Activated T-helper 17 cell treated with anti-CD3 and anti-CD28 coated beads, Interleukin-2, amount 50 U/mL, for 72 hours (primary cell): ENCODE measurements around the gene AFF3. TPM values are rescaled to one million over a fixed set of nuclear protein-coding genes. Genes with fewer than 3 reads are reported as not detected.

Experiments used
- ATAC-seq: fragments of 150-1000 bp; cut with Tn5 transposase; replicated peaks from 2 replicates; pipeline ENCODE4 v1.10.0; 2021; ENCODE audit warnings: mild to moderate bottlenecking, moderate library complexity
- H3K27ac Mint-ChIP-seq: one replicate; pipeline ENCODE4 v1.8.0; 2022; ENCODE audit warnings: mixed read lengths
- H3K27me3 Mint-ChIP-seq: one replicate; pipeline ENCODE4 v1.8.0; 2022; ENCODE audit warnings: mixed read lengths
- H3K36me3 Mint-ChIP-seq: one replicate; pipeline ENCODE4 v1.8.0; 2022; ENCODE audit warnings: low read depth, mild to moderate bottlenecking, mixed read lengths
- H3K4me1 Mint-ChIP-seq: one replicate; pipeline ENCODE4 v1.8.0; 2022; ENCODE audit warnings: mixed read lengths
- H3K4me3 Mint-ChIP-seq: one replicate; pipeline ENCODE4 v1.8.0; 2022; ENCODE audit warnings: mild to moderate bottlenecking, mixed read lengths
- H3K9me3 Mint-ChIP-seq: one replicate; pipeline ENCODE4 v1.8.0; 2022; ENCODE audit warnings: mixed read lengths
- total RNA-seq, 2 donors: library from RNA; stranded (reverse); gene quantifications; one replicate each; pipeline ENCODE4 v1.2.3, GENCODE V29; 2022

AFF3 gene
- total RNA-seq, 2 donors from 2014 or later: 0.32 to 0.42 TPM

- no peak overlapping the region for H3K27ac Mint-ChIP-seq
- no peak for ATAC-seq
- H3K36me3 Mint-ChIP-seq: no peaks in the 10 kb centered on the region
- H3K4me1 Mint-ChIP-seq: no peaks in the 10 kb centered on the region
- no peaks in the 10 kb centered on the region for H3K9me3 Mint-ChIP-seq
- no peak overlapping the region for H3K4me3 Mint-ChIP-seq
- H3K27me3 Mint-ChIP-seq: no peaks in the 10 kb centered on the region
These were observed 230.7 kb downstream of the AFF3 start for GRCh38 chr2:99911736-99912135.

- Mint-ChIP-seq H3K27me3 (no peaks in the 10 kb centered on the region), H3K27ac (no peak overlapping the region), H3K4me1 (no peaks in the 10 kb centered on the region), H3K9me3 (no peaks in the 10 kb centered on the region), H3K36me3 (no peaks in the 10 kb centered on the region), H3K4me3 (no peak overlapping the region)
- ATAC-seq: no peak
These were observed 231.5 kb downstream of the AFF3 start for GRCh38 chr2:99910902-99911301.

- no peaks in the 10 kb centered on the region for H3K36me3 Mint-ChIP-seq
- no peaks in the 10 kb centered on the region for H3K4me1 Mint-ChIP-seq
- ATAC-seq: no peak
- no peak overlapping the region for H3K4me3 Mint-ChIP-seq
- H3K27ac Mint-ChIP-seq: no peak overlapping the region
- H3K27me3 Mint-ChIP-seq: peaks cover 3% of the 10 kb centered on the region
- H3K9me3 Mint-ChIP-seq: no peaks in the 10 kb centered on the region
These were observed 236.8 kb downstream of the AFF3 start for GRCh38 chr2:99905636-99906035.

- Mint-ChIP-seq H3K27ac (no peak overlapping the region), H3K4me3 (no peak overlapping the region), H3K9me3 (no peaks in the 10 kb centered on the region), H3K4me1 (no peaks in the 10 kb centered on the region), H3K36me3 (no peaks in the 10 kb centered on the region), H3K27me3 (peaks cover 3% of the 10 kb centered on the region)
- ATAC-seq: no peak
These were observed 237.4 kb downstream of the AFF3 start for GRCh38 chr2:99905025-99905424.

- H3K9me3 Mint-ChIP-seq: no peaks in the 10 kb centered on the region
- ATAC-seq: no peak
- peaks cover 3% of the 10 kb centered on the region for H3K27me3 Mint-ChIP-seq
- H3K4me3 Mint-ChIP-seq: no peak overlapping the region
- H3K27ac Mint-ChIP-seq: no peak overlapping the region
- no peaks in the 10 kb centered on the region for H3K36me3 Mint-ChIP-seq
- H3K4me1 Mint-ChIP-seq: no peaks in the 10 kb centered on the region
These were observed 238.4 kb downstream of the AFF3 start for GRCh38 chr2:99903981-99904380.

- no peaks in the 10 kb centered on the region for H3K36me3 Mint-ChIP-seq
- H3K9me3 Mint-ChIP-seq: no peaks in the 10 kb centered on the region
- no peak overlapping the region for H3K27ac Mint-ChIP-seq
- ATAC-seq: no peak
- peaks cover 3% of the 10 kb centered on the region for H3K27me3 Mint-ChIP-seq
- H3K4me1 Mint-ChIP-seq: no peaks in the 10 kb centered on the region
- no peak overlapping the region for H3K4me3 Mint-ChIP-seq
These were observed 241.8 kb downstream of the AFF3 start for GRCh38 chr2:99900556-99900955.

GRCh38 chr2:99899882-99900281 is 242.5 kb downstream of the AFF3 start:
- ATAC-seq: no peak
- no peak overlapping the region for H3K27ac Mint-ChIP-seq

GRCh38 chr2:99899058-99899855 is 243.1 kb downstream of the AFF3 start:
- Mint-ChIP-seq H3K4me3 (no peak overlapping the region), H3K36me3 (no peaks in the 10 kb centered on the region), H3K27me3 (no peaks in the 10 kb centered on the region), H3K27ac (no peak overlapping the region), H3K4me1 (no peaks in the 10 kb centered on the region), H3K9me3 (no peaks in the 10 kb centered on the region)
- ATAC-seq: no peak

More at GRCh38 chr2:99899882-99900281, 242.5 kb downstream of the AFF3 start:
- H3K27me3 Mint-ChIP-seq: peaks cover 1% of the 10 kb centered on the region
- H3K36me3 Mint-ChIP-seq: no peaks in the 10 kb centered on the region
- no peaks in the 10 kb centered on the region for H3K9me3 Mint-ChIP-seq
- no peak overlapping the region for H3K4me3 Mint-ChIP-seq
- no peaks in the 10 kb centered on the region for H3K4me1 Mint-ChIP-seq

GRCh38 chr2:99898336-99899048 is 243.9 kb downstream of the AFF3 start:
- no peaks in the 10 kb centered on the region for H3K9me3 Mint-ChIP-seq
- no peak for ATAC-seq
- no peak overlapping the region for H3K4me3 Mint-ChIP-seq
- no peaks in the 10 kb centered on the region for H3K27me3 Mint-ChIP-seq
- H3K36me3 Mint-ChIP-seq: no peaks in the 10 kb centered on the region
- H3K4me1 Mint-ChIP-seq: no peaks in the 10 kb centered on the region
- H3K27ac Mint-ChIP-seq: no peak overlapping the region

- H3K9me3 Mint-ChIP-seq: no peaks in the 10 kb centered on the region
- no peak overlapping the region for H3K4me3 Mint-ChIP-seq
- H3K36me3 Mint-ChIP-seq: no peaks in the 10 kb centered on the region
- no peaks in the 10 kb centered on the region for H3K27me3 Mint-ChIP-seq
- no peaks in the 10 kb centered on the region for H3K4me1 Mint-ChIP-seq
- ATAC-seq: no peak
- no peak overlapping the region for H3K27ac Mint-ChIP-seq
These were observed 251.0 kb downstream of the AFF3 start for GRCh38 chr2:99891428-99891780.

GRCh38 chr2:99890568-99891427 is 251.6 kb downstream of the AFF3 start:
- no peaks in the 10 kb centered on the region for H3K27me3 Mint-ChIP-seq
- H3K4me1 Mint-ChIP-seq: no peaks in the 10 kb centered on the region
- no peak overlapping the region for H3K27ac Mint-ChIP-seq
- no peak overlapping the region for H3K4me3 Mint-ChIP-seq
- no peaks in the 10 kb centered on the region for H3K36me3 Mint-ChIP-seq
- no peaks in the 10 kb centered on the region for H3K9me3 Mint-ChIP-seq
- ATAC-seq: no peak

GRCh38 chr2:99888617-99889016 is 253.8 kb downstream of the AFF3 start:
- H3K27ac Mint-ChIP-seq: no peak overlapping the region
- no peak overlapping the region for H3K4me3 Mint-ChIP-seq
- no peak for ATAC-seq
- H3K4me1 Mint-ChIP-seq: no peaks in the 10 kb centered on the region
- no peaks in the 10 kb centered on the region for H3K36me3 Mint-ChIP-seq
- H3K9me3 Mint-ChIP-seq: no peaks in the 10 kb centered on the region
- no peaks in the 10 kb centered on the region for H3K27me3 Mint-ChIP-seq

GRCh38 chr2:99886418-99886817 is 256.0 kb downstream of the AFF3 start:
- Mint-ChIP-seq H3K27ac (no peak overlapping the region), H3K9me3 (no peaks in the 10 kb centered on the region), H3K36me3 (no peaks in the 10 kb centered on the region), H3K4me1 (no peaks in the 10 kb centered on the region), H3K27me3 (no peaks in the 10 kb centered on the region), H3K4me3 (no peak overlapping the region)
- ATAC-seq: no peak

- no peak overlapping the region for H3K27ac Mint-ChIP-seq
- ATAC-seq: no peak
- no peak overlapping the region for H3K4me3 Mint-ChIP-seq
- no peaks in the 10 kb centered on the region for H3K4me1 Mint-ChIP-seq
- no peaks in the 10 kb centered on the region for H3K27me3 Mint-ChIP-seq
- no peaks in the 10 kb centered on the region for H3K9me3 Mint-ChIP-seq
- H3K36me3 Mint-ChIP-seq: no peaks in the 10 kb centered on the region
These were observed 259.0 kb downstream of the AFF3 start for GRCh38 chr2:99883358-99883757.
